HCT116 (cell line): Measurements from ENCODE around the gene PRKRIP1. TPM values are rescaled to one million over a fixed set of nuclear protein-coding genes. Genes with fewer than 3 reads are reported as not detected.

ENCODE experiments used
- ATAC-seq: fragments of 200-7000 bp; cut with Tn5 transposase; 2 replicates; pipeline ENCODE4 v1.9.1; 2020; ENCODE audit warnings: mild to moderate bottlenecking, moderate library complexity
- BruUV-seq: library from RNA; stranded (reverse); fragments of 400-500 nt; replicated peaks from 2 replicates; lab custom pipeline; 2021; lab: Mats Ljungman, UMichigan
- CTCF ChIA-PET: fragments of 300-600 bp; sonication (Branson Sonifier 250); formaldehyde crosslinking; loops from one replicate; lab custom pipeline; 2021; ENCODE audit warnings: antibody characterized with exemption; lab: Charles Lee
- POLR2A ChIA-PET: fragments of 300-600, 350-600 bp; sonication (Branson Sonifier 250); formaldehyde crosslinking; loops from one replicate; lab custom pipeline; 2021; ENCODE audit warnings: antibody characterized with exemption; lab: Charles Lee
- RAD21 ChIA-PET, 2 experiments: fragments of 300-600 bp; sonication (Branson Sonifier 250); formaldehyde crosslinking; loops; one replicate each; lab custom pipeline; 2023; ENCODE audit warnings: low total read pairs in 2 of 2; ENCODE audit not compliant: uncharacterized antibody in 2 of 2, unreplicated experiment in 2 of 2, low non-redundant PET in 1 of 2; lab: Charles Lee
- DNase-seq: peaks from one replicate; pipeline ENCODE4 v3.0.0-alpha.2; 2010; ENCODE audit warnings: low read depth, low spot score
- H2AFZ ChIP-seq: fragments of 200-600 bp; shearing (Covaris generic), sonication (generic); 2 replicates; pipeline ENCODE4 v1.6.1; 2017; ENCODE audit warnings: low read depth, mixed run types, mixed read lengths, antibody characterized with exemption, low read length; ENCODE audit not compliant: poor library complexity, severe bottlenecking
- H3K27ac ChIP-seq: 2 replicates; pipeline ENCODE4 v1.5.1; 2012; ENCODE audit warnings: low read depth, low read length
- H3K27me3 ChIP-seq: fragments of 200-600 bp; sonication (generic); 2 replicates; pipeline ENCODE4 v1.6.1; 2016; ENCODE audit warnings: mixed run types, low read length, mixed read lengths; ENCODE audit not compliant: insufficient read depth
- H3K36me3 ChIP-seq, 2 experiments: fragments of 200-500 bp in 1 of 2; fragments of 200-600 bp in 1 of 2; sonication (Bioruptor generic) in 1 of 2; sonication (generic) in 1 of 2; 2 replicates each; pipeline versions ENCODE4 v1.5.1 to v1.6.1; 2014 to 2016; ENCODE audit warnings: low read length in 2 of 2, inconsistent platforms in 1 of 2, mixed read lengths in 1 of 2, mixed run types in 1 of 2; ENCODE audit not compliant: insufficient read depth in 2 of 2, control insufficient read depth in 1 of 2
- H3K4me1 ChIP-seq, 2 experiments: fragments of 200-600 bp in 1 of 2; sonication (generic) in 1 of 2; 2 replicates each; pipeline versions ENCODE4 v1.5.1 to v1.6.1; 2012 to 2017; ENCODE audit warnings: low read length in 2 of 2, inconsistent platforms in 1 of 2, mild to moderate bottlenecking in 1 of 2, mixed read lengths in 1 of 2, mixed run types in 1 of 2, moderate library complexity in 1 of 2; ENCODE audit not compliant: insufficient read depth in 2 of 2, control insufficient read depth in 1 of 2
- H3K4me2 ChIP-seq: fragments of 200-600 bp; sonication (generic); 2 replicates; pipeline ENCODE4 v1.6.1; 2017; ENCODE audit warnings: mixed run types, low read length, mixed read lengths
- H3K4me3 ChIP-seq, 2 experiments: fragments of 200-600 bp in 1 of 2; sonication (generic) in 1 of 2; replicated peaks in 1 of 2; 2 replicates each; pipeline ENCODE4 v1.5.1; 2011 to 2016; ENCODE audit warnings: low read length in 2 of 2, control low read depth in 1 of 2, low read depth in 1 of 2, mild to moderate bottlenecking in 1 of 2, mixed read lengths in 1 of 2, mixed run types in 1 of 2
- H3K79me2 ChIP-seq: fragments of 200-600 bp; sonication (generic); 2 replicates; pipeline ENCODE4 v1.6.1; 2017; ENCODE audit warnings: mild to moderate bottlenecking, mixed run types, low read length, moderate library complexity, mixed read lengths; ENCODE audit not compliant: insufficient read depth
- H3K9ac ChIP-seq: fragments of 200-600 bp; sonication (generic); 2 replicates; pipeline ENCODE4 v1.6.1; 2016; ENCODE audit warnings: low read length, mixed read lengths
- H3K9me2 ChIP-seq: fragments of 200-600 bp; sonication (generic), shearing (Covaris generic); 2 replicates; pipeline ENCODE4 v1.6.1; 2017; ENCODE audit warnings: mixed run types, mild to moderate bottlenecking, moderate library complexity; ENCODE audit not compliant: insufficient read depth
- H3K9me3 ChIP-seq, 2 experiments: fragments of 200-500 bp in 1 of 2; fragments of 200-600 bp in 1 of 2; sonication (Bioruptor generic) in 1 of 2; sonication (generic) in 1 of 2; 2 replicates each; pipeline ENCODE4 v1.6.1; 2014 to 2017; ENCODE audit warnings: low read length in 2 of 2, mixed read lengths in 2 of 2, inconsistent platforms in 1 of 2, low read depth in 1 of 2, mild to moderate bottlenecking in 1 of 2, mixed run types in 1 of 2, moderate library complexity in 1 of 2; ENCODE audit not compliant: control insufficient read depth in 1 of 2, insufficient read depth in 1 of 2
- H4K20me1 ChIP-seq: fragments of 200-600 bp; sonication (generic), shearing (Covaris generic); 2 replicates; pipeline ENCODE4 v1.6.1; 2017; ENCODE audit warnings: mixed run types, mild to moderate bottlenecking, moderate library complexity; ENCODE audit not compliant: insufficient read depth
- ATF3 ChIP-seq: IDR thresholded peaks from 2 replicates; pipeline ENCODE4 v1.6.1; 2012
- CEBPB ChIP-seq: IDR thresholded peaks from 2 replicates; pipeline ENCODE4 v1.6.1; 2012; ENCODE audit warnings: low read depth
- ELF1 ChIP-seq: IDR thresholded peaks from 2 replicates; pipeline ENCODE4 v1.6.1; 2012; ENCODE audit warnings: low read depth, borderline replicate concordance
- EZH2phosphoT487 ChIP-seq: fragments of 200-600 bp; IDR thresholded peaks from 2 replicates; pipeline ENCODE4 v1.6.1; 2018; ENCODE audit warnings: antibody characterized with exemption, borderline replicate concordance
- FOSL1 ChIP-seq: IDR thresholded peaks from 2 replicates; pipeline ENCODE4 v1.6.1; 2012; ENCODE audit warnings: low read depth
- MAX ChIP-seq: IDR thresholded peaks from 2 replicates; pipeline ENCODE4 v1.6.1; 2012
- POLR2A ChIP-seq: IDR thresholded peaks from 2 replicates; pipeline ENCODE4 v1.7.0; 2011; ENCODE audit warnings: borderline replicate concordance; ENCODE audit not compliant: insufficient read depth, insufficient read length; ENCODE audit errors: extremely low read depth
- RAD21 ChIP-seq: IDR thresholded peaks from 2 replicates; pipeline ENCODE4 v1.6.1; 2012; ENCODE audit warnings: low read depth, mild to moderate bottlenecking
- REST ChIP-seq: IDR thresholded peaks from 2 replicates; pipeline ENCODE4 v1.6.1; 2012; ENCODE audit warnings: low read depth
- SIN3A ChIP-seq: IDR thresholded peaks from 2 replicates; pipeline ENCODE4 v1.6.1; 2012; ENCODE audit warnings: low read depth
- SRF ChIP-seq: IDR thresholded peaks from 2 replicates; pipeline ENCODE4 v1.6.1; 2012; ENCODE audit warnings: low read depth
- TCF7L2 ChIP-seq: IDR thresholded peaks from 2 replicates; pipeline ENCODE4 v1.7.0; 2011; ENCODE audit warnings: borderline replicate concordance, inconsistent platforms; ENCODE audit not compliant: insufficient read depth, insufficient read length; ENCODE audit errors: extremely low read depth
- ZNF274 ChIP-seq: fragments of 200-500 bp; sonication (Bioruptor generic); IDR thresholded peaks from 2 replicates; pipeline ENCODE4 v1.6.1; 2014; ENCODE audit warnings: mild to moderate bottlenecking, low read depth, low read length, inconsistent platforms
- intact Hi-C: fragments of 100-400 bp; cut with micrococcal nuclease; formaldehyde crosslinking; loops from 2 replicates; pipeline ENCODE4 v1.10.0; 2022
- total RNA-seq: library from RNA; stranded (reverse); gene quantifications from one replicate; pipeline ENCODE4 v1.2.1, GENCODE V29; 2021; ENCODE audit not compliant: unreplicated experiment

The PRKRIP1 gene
- total RNA-seq, 1 experiment from 2014 or later, result 23.0 TPM

- BruUV-seq, result no TSS peak
- no peak for DNase-seq
- H3K9me3 ChIP-seq, result no peaks in the 10 kb centered on the region
- no peaks in the 10 kb centered on the region for H3K9me2 ChIP-seq
- intact Hi-C loops, result no loop called here
- no peaks in the 10 kb centered on the region for H3K4me1 ChIP-seq
- no peaks in the 10 kb centered on the region for H3K27me3 ChIP-seq
- POLR2A ChIA-PET, result no interaction called here
- H3K4me2 ChIP-seq, result no peak overlapping the region
- H2AFZ ChIP-seq, result no peak overlapping the region
- CTCF ChIA-PET, result no interaction called here
- peaks cover 48 to 56% of the 10 kb centered on the region in 2 experiments for H3K36me3 ChIP-seq
- RAD21 ChIA-PET, result no interaction called here
- peaks cover 25% of the 10 kb centered on the region; the same call in 1 of the 2 replicates for H3K79me2 ChIP-seq
- H4K20me1 ChIP-seq, result no peaks in the 10 kb centered on the region
- no peak overlapping the region for H3K27ac ChIP-seq
- H3K4me3 ChIP-seq, result no peak overlapping the region
- no peak for ATAC-seq
- TF ChIP-seq TCF7L2 (no peak), SIN3A (no peak)
- H3K9ac ChIP-seq, result no peak overlapping the region
Measured at GRCh38 chr7:102410123-102410522, 14.0 kb downstream of the PRKRIP1 start.

- H3K27me3 ChIP-seq, result no peaks in the 10 kb centered on the region
- no peaks in the 10 kb centered on the region for H3K9me2 ChIP-seq
- ATAC-seq (no peak), DNase-seq (no peak)
- H3K27ac ChIP-seq, result no peak overlapping the region
- RAD21 ChIA-PET, result no interaction called here
- POLR2A ChIA-PET, result no interaction called here
- intact Hi-C loops, result no loop called here
- no peak overlapping the region for H3K9ac ChIP-seq
- H3K79me2 ChIP-seq, result peaks cover 21% of the 10 kb centered on the region; the same call in 1 of the 2 replicates
- peaks cover 41 to 48% of the 10 kb centered on the region in 2 experiments for H3K36me3 ChIP-seq
- H3K4me2 ChIP-seq, result no peak overlapping the region
- TF ChIP-seq SRF (no peak), ZNF274 (no peak), POLR2A (no peak), ATF3 (no peak), FOSL1 (no peak), ELF1 (no peak), REST (no peak), EZH2phosphoT487 (no peak), MAX (no peak), RAD21 (no peak), CEBPB (no peak)
- H4K20me1 ChIP-seq, result no peaks in the 10 kb centered on the region
- CTCF ChIA-PET, result no interaction called here
- BruUV-seq, result no TSS peak
- no peak overlapping the region for H3K4me3 ChIP-seq
- no peak overlapping the region for H2AFZ ChIP-seq
- no peaks in the 10 kb centered on the region for H3K4me1 ChIP-seq
- no peaks in the 10 kb centered on the region for H3K9me3 ChIP-seq
Measured at GRCh38 chr7:102410918-102411317, 14.8 kb downstream of the PRKRIP1 start.
